H1 (cell line): ENCODE data around the gene IFT20. TPM values are rescaled to one million over a fixed set of nuclear protein-coding genes. Genes with fewer than 3 reads are reported as not detected.

Experiments used
- BRCA1 ChIP-seq: IDR thresholded peaks from 2 replicates; pipeline ENCODE4 v1.6.1; 2012; ENCODE audit warnings: low read depth, low read length, improper control_type of control experiment
- CHD2 ChIP-seq: IDR thresholded peaks from 2 replicates; pipeline ENCODE4 v1.6.1; 2012; ENCODE audit warnings: low read length, improper control_type of control experiment
- EZH2 ChIP-seq: fragments of 200-600 bp; sonication (generic); IDR thresholded peaks from 2 replicates; pipeline ENCODE4 v1.7.1; 2012; ENCODE audit warnings: low read depth, mild to moderate bottlenecking, moderate library complexity, low read length, inconsistent platforms; ENCODE audit not compliant: severe bottlenecking
- GTF2F1 ChIP-seq: IDR thresholded peaks from 2 replicates; pipeline ENCODE4 v1.6.1; 2012; ENCODE audit warnings: low read depth, low read length, improper control_type of control experiment, borderline replicate concordance
- JUN ChIP-seq: IDR thresholded peaks from 2 replicates; pipeline ENCODE4 v1.6.1; 2011; ENCODE audit warnings: low read depth, mild to moderate bottlenecking, improper control_type of control experiment, low read length
- NRF1 ChIP-seq: IDR thresholded peaks from 2 replicates; pipeline ENCODE4 v1.6.1; 2011; ENCODE audit warnings: mild to moderate bottlenecking, low read depth, low read length, improper control_type of control experiment
- TCF12 ChIP-seq: IDR thresholded peaks from 2 replicates; pipeline ENCODE4 v1.6.1; 2011; ENCODE audit warnings: low read depth, mild to moderate bottlenecking, low read length
- polyA plus RNA-seq, 7 experiments: library from polyadenylated mRNA; depleted of rRNA in 3 of 7; stranded (reverse) in 5 of 7; unstranded in 2 of 7; fragments of >200 nt in 5 of 7; fragments of 200-250 nt in 2 of 7; gene quantifications; 1 replicate in 5 of 7; 2 replicates in 1 of 7; 4 replicates in 1 of 7; pipeline versions ENCODE4 v1.2.1 to v1.2.3, GENCODE V29; 2011 to 2013; ENCODE audit warnings: missing spikeins in 2 of 7, mixed read lengths in 2 of 7
- total RNA-seq: library from RNA; stranded (reverse); fragmentation: NEBNext Ultra II Directional; extraction: Animal tissue kit (Norgen Biotek cat#: 25700); gene quantifications from 2 replicates; pipeline ENCODE4 v1.2.1, GENCODE V29; 2021

The IFT20 gene
- total and polyA plus RNA-seq, 2 of the 8 experiments (the other 6 are each of a cell fraction or from before 2014, with no cell fraction given) = 9.0 to 21.0 TPM

DNA sequence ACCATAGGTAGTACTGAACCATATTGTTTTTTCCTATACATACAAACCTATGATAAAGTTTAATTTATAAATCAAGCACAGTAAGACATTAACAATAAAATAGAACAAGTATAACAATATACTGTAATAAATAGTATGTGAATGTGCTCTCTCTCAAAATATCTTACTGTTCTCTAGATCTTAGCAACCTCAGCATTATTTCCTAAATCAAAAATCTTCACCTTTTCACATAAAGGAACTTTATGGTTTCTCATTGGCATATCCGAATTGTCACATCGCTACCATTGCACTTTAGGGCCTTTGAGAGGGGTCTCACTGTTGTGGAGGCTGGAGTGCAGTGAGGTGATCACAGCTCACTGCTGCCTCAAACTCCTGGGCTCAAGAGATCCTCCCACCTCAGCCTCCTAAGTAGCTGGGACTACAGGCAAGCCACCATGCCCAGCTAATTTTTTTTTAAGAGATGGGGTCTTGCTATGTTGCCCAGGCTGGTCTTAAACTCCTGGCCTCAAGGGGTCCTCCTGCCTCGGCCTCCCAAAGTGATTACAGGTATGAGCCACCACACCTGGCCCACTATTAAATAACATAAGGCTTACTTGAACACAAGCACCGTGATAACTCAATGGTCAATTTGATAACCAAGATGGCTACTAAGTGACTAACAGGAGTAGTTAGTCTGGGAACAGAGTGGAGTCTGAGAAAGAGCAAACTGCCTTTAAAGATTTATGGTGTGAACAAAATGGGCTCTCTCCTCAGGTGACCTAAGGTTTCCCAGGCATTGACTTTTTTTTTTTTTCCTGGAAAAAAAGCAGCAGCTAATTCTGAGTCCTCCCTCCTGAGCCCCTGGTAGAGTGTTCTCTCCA is 19.2 kb downstream of the IFT20 start (continued):
- TF ChIP-seq NRF1 (no peak), CHD2 (no peak), GTF2F1 (no peak), JUN (no peak), TCF12 (no peak), BRCA1 (no peak), EZH2 (no peak)
- TF ChIP-seq, all 59 proteins: peak for 0
